HL-60 (cell line): ENCODE measurements around the gene PEF1.
"Not testable (repeated sequence)": the region's sequence is repeated elsewhere in the genome, so short reads cannot be mapped to it uniquely, and the experiment has no call there.

Experiments used
- DNase-seq, 2 experiments: peaks; one replicate each; pipeline ENCODE4 v3.0.0-alpha.2; 2010 to 2020; ENCODE audit warnings: low read depth in 1 of 2, low spot score in 1 of 2
- H3K27ac ChIP-seq: fragments of 250-450 bp; sonication (Bioruptor Pico); replicated peaks from 2 replicates; pipeline ENCODE4 v1.5.1; 2020; ENCODE audit warnings: mild to moderate bottlenecking, moderate library complexity
- H3K27me3 ChIP-seq: fragments of 250-450 bp; sonication (Bioruptor Pico); 2 replicates; pipeline ENCODE4 v1.5.1; 2021; ENCODE audit warnings: mild to moderate bottlenecking, moderate library complexity; ENCODE audit not compliant: insufficient read depth, poor library complexity, severe bottlenecking
- H3K4me3 ChIP-seq: replicated peaks from 2 replicates; pipeline ENCODE4 v1.5.1; 2011; ENCODE audit warnings: mild to moderate bottlenecking, control low read depth, low read length; ENCODE audit not compliant: insufficient read depth
- CTCF ChIP-seq: IDR thresholded peaks from one replicate; pipeline ENCODE4 v1.5.1; 2011; ENCODE audit warnings: low read length, control low read depth, inconsistent platforms; ENCODE audit not compliant: insufficient read depth
- GABPA ChIP-seq: IDR thresholded peaks from 2 replicates; pipeline ENCODE4 v1.6.1; 2012; ENCODE audit warnings: low read depth
- POLR2AphosphoS5 ChIP-seq: IDR thresholded peaks from 2 replicates; pipeline ENCODE4 v1.6.1; 2012; ENCODE audit warnings: low read depth
- REST ChIP-seq: IDR thresholded peaks from 2 replicates; pipeline ENCODE4 v1.6.1; 2012; ENCODE audit warnings: low read depth; ENCODE audit not compliant: insufficient replicate concordance
- SPI1 ChIP-seq: IDR thresholded peaks from 2 replicates; pipeline ENCODE4 v1.6.1; 2012; ENCODE audit warnings: low read depth, mild to moderate bottlenecking, borderline replicate concordance

PEF1 gene

GRCh38 chr1:31588751-31589515 lies 55.7 kb downstream of the PEF1 start:
- TF ChIP-seq REST: no peak
- TF ChIP-seq SPI1: no peak
- no peak for TF ChIP-seq CTCF
- TF ChIP-seq GABPA: no peak
- no peak for TF ChIP-seq POLR2AphosphoS5
- Histone ChIP-seq H3K27me3 (no peaks in the 10 kb centered on the region), H3K27ac (no peak overlapping the region), H3K4me3 (no peak overlapping the region)
- no peak for DNase-seq

- DNase-seq: peak; percentile 38 to 40
- no peak for TF ChIP-seq SPI1
- TF ChIP-seq CTCF: peak; percentile 70
- no peak for TF ChIP-seq GABPA
- Histone ChIP-seq H3K27ac (no peak overlapping the region), H3K4me3 (no peak overlapping the region), H3K27me3 (no peaks in the 10 kb centered on the region)
These were observed 56.8 kb downstream of the PEF1 start for GRCh38 chr1:31587720-31588423.

- not testable (repeated sequence) for DNase-seq, H3K27me3 ChIP-seq, H3K4me3 ChIP-seq, H3K27ac ChIP-seq
These were observed 57.4 kb downstream of the PEF1 start for GRCh38 chr1:31587328-31587699.

- no peak for TF ChIP-seq GABPA
- TF ChIP-seq SPI1: no peak
- TF ChIP-seq POLR2AphosphoS5: no peak
- no peak for DNase-seq
- Histone ChIP-seq H3K27me3 (no peaks in the 10 kb centered on the region), H3K4me3 (no peak overlapping the region), H3K27ac (no peak overlapping the region)
These were observed 58.0 kb downstream of the PEF1 start for GRCh38 chr1:31586376-31587327.

- no peaks in the 10 kb centered on the region for H3K27me3 ChIP-seq
- TF ChIP-seq GABPA (no peak), CTCF (no peak), POLR2AphosphoS5 (no peak), REST (no peak), SPI1 (no peak)
- no peak for DNase-seq
- no peak overlapping the region for H3K4me3 ChIP-seq
- no peak overlapping the region for H3K27ac ChIP-seq
These were observed 58.8 kb downstream of the PEF1 start for GRCh38 chr1:31585736-31586365.
